ENCODE measurements around the gene CHN2.

Gene CHN2

DNA sequence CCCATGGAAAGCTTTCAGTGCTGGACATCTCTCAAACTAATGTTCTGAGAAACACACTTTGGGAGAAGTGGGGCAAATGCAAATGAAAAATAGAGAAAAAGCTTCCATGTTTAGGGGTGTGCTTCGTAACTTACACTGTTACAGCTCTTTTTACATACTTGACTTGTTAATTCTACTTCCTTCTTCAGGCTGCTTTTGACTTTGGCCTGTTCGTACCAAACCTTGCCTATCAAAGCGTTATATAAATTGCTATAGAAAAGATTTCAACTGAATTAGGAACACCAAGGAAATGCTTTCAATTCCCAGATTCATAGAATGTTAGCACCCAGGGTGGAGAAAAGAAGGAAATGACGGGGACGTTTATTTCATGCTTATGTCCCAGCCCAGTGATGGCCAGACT, 228.3 kb downstream of the CHN2 start:
- no peak for DNase-seq (ENCODE audit: low read depth in 3 of 3, low spot score in 1 of 3)

GRCh38 chr7:29424295-29424983, 229.9 kb downstream of the CHN2 start:
- DNase-seq (ENCODE audit: low read depth in 3 of 3, low spot score in 1 of 3), result no peak

- DNase-seq (ENCODE audit: low read depth in 3 of 3, low spot score in 1 of 3), result no peak
Observed at GRCh38 chr7:29424984-29425309, 230.4 kb downstream of the CHN2 start.

DNA sequence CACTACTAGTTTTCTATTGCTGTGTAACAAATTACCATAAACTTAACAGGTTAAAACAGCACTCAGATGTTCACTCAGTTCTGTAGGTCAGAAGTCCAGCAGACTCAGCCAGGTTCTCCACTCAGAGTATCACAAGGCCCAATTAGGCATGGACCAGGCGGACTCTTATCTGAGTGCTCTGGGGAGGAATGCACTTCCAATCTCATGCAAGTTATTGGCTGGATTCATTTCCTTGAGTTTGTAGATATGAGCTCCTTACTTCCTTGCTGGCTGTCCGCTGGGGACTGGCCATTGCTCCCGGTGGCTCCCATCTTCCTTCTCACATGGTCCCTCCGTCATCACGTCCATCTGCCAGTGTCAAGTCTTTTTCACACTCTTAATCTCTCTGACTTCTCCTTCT, 232.0 kb downstream of the CHN2 start:
- DNase-seq (ENCODE audit: low read depth in 3 of 3, low spot score in 1 of 3), result no peak

DNA sequence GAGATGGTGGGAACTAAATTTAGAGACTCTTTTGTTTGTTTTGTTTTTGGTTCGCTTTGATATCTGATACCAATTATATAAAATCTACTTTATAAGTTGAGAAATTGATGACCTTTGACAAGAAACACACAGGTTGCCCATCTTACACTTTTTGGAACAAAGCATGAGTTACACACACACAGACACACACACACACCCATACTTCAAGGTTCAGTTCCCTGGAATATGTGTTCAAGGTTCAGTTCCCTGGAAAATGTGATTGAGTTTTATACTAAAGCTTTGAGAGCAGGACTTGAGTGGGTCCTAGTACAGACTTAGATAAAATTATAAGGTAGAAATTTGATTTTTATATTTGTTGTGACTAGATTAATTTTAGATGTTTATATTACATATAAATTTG, 234.8 kb downstream of the CHN2 start:
- DNase-seq (ENCODE audit: low read depth in 3 of 3, low spot score in 1 of 3), result no peak

- no peak for DNase-seq (ENCODE audit: low read depth in 3 of 3, low spot score in 1 of 3)
Observed at GRCh38 chr7:29430279-29430949, 235.8 kb downstream of the CHN2 start.

DNA sequence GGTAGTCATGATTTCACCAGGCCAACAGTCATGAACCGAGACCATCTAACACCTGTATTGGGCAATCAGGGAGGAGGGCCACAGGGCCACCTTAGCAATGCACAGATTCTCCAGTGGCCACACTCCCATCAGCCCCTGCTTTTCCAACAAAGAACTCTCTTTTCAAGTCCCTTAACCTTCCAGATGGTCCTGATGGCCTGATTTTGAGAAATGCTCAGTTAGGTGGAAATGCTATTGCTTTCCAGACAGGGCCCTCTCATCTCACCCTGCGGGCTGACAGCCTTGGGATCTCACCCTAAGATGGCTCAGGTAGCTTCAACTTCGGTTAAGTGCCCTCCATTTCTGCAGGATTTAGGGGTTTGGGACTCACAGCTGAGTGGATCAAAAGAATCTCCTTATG, 237.1 kb downstream of the CHN2 start:
- DNase-seq (ENCODE audit: low read depth in 3 of 3, low spot score in 1 of 3), result no peak

DNA sequence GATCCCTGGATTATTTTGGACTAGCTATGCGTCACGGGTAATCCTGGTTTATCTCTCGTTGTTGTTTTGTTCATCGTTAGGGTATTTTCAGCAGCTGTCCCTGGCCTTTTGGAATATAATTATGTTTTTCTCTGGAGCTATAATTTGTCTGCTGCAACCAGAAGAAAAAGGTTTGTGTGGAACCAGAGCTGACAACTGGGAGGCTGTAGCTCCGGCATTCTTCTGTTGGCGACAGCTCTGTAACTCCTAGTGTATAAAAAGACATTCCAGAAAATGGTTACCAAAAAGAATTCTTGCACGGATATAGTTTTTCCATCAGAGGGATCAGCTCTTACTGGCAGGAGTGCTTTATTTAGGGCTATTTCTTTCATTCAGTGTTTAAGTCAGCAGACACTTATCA, 238.1 kb downstream of the CHN2 start:
- no peak for DNase-seq (ENCODE audit: low read depth in 3 of 3, low spot score in 1 of 3)

DNA sequence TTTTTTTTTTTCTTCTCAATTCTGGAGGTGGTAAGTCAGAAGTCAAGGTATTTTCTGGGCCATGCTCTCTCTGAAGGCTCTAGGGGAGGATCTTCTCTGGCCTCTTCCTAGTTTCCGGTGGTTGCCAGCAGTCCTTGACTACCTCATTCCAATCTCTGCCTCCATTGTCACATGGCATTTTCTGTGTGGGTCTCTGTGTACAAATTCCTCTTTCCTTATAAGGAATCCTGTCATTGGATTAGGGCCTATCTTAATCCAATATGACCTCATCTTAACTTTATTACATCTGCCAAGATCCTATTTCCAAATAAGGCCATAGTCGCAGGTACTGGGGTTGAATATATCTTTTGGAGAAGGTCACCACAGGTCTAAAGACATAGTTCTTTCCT, 239.8 kb downstream of the CHN2 start:
- no peak for DNase-seq (ENCODE audit: low read depth in 3 of 3, low spot score in 1 of 3)

DNA sequence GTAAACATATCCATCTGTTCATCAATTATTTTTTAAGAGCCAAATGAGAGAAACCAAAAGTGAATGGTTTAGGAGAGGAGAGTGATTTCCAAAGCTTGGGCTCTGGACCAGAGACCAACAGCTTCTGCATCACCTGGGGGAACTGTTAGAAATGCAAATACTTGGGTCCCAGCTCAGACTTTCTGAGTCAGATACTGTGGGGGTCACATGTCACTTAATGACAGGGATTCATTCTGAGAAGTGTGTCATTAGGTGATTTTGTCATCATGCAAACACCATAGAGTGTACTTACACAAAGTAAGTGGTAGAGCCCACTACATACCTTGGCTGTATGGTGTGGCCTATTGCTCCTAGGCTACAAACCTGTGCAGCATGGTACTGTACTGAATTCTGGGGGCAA, 240.6 kb downstream of the CHN2 start:
- no peak for DNase-seq (ENCODE audit: low read depth in 3 of 3, low spot score in 1 of 3)

DNA sequence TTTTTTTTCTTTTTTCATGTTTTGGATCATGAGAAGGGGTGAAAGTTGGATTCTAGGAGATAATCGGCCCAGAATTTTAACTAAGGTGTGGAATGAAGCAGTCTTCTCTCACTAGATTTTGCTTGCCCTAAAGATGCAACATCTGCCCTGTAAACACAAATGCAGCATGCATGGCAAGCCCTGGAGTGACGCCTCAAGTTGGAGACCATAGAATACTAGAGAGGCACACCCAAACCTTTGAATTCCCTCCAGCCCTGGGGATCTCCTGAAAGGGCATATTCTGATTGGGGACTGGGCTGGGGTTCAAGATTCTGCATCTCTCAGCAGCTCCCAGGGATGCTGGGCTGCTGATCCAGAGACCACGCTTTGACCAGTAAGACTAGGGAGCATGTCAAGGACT, 241.3 kb downstream of the CHN2 start:
- no peak for DNase-seq (ENCODE audit: low read depth in 3 of 3, low spot score in 1 of 3)

- DNase-seq (ENCODE audit: low read depth in 3 of 3, low spot score in 1 of 3), result no peak
Observed at GRCh38 chr7:29442146-29442545, 247.6 kb downstream of the CHN2 start.

DNA sequence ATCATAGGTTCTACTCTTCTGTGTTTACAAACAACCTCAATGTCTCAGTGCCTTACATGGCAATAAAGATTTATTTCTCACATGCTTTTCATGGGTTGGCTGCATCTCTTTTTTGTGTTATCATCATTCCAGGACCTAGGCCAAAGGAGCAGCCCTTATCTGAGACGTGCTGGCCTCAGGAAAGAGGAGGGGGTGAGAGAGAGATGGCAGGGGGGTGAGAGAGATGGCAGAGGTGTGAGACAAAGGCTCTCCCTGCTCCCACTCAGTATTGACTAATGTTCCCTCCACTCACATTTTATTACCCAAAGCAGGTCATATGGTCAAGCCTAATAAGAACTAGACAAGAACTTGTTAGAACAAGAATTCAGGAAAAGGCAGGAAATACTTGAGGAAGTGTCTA, 249.0 kb downstream of the CHN2 start:
- no peak for DNase-seq (ENCODE audit: low read depth in 3 of 3, low spot score in 1 of 3)

GRCh38 chr7:29444267-29444666, 249.7 kb downstream of the CHN2 start:
- DNase-seq (ENCODE audit: low read depth in 3 of 3, low spot score in 1 of 3), result no peak

- no peak for DNase-seq (ENCODE audit: low read depth in 3 of 3, low spot score in 1 of 3)
Observed at GRCh38 chr7:29445736-29446135, 251.2 kb downstream of the CHN2 start.

DNA sequence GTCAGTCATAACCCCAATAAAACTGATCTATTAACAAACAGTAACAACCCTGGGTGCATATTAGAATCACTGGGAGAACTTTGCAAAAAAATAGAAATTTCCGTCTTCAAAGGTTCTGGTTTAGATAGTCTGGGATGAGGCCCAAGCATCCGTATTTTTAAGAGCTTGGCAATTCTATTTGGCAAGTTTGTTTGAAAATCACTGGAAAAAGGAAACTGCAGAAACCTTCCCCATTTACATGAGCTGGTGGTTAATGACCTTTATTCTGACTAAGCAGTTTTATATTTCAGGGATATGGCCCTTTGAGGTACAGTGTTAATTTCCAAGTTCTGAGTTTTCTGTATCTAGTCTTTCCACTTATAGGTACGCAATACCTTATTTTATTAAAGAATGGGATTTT, 253.3 kb downstream of the CHN2 start:
- DNase-seq (ENCODE audit: low read depth in 3 of 3, low spot score in 1 of 3), result no peak

- DNase-seq (ENCODE audit: low read depth in 3 of 3, low spot score in 1 of 3), result no peak
Observed at GRCh38 chr7:29449569-29450260, 255.1 kb downstream of the CHN2 start.

- no peak for DNase-seq (ENCODE audit: low read depth in 3 of 3, low spot score in 1 of 3)
Observed at GRCh38 chr7:29453021-29453420, 258.4 kb downstream of the CHN2 start.

DNA sequence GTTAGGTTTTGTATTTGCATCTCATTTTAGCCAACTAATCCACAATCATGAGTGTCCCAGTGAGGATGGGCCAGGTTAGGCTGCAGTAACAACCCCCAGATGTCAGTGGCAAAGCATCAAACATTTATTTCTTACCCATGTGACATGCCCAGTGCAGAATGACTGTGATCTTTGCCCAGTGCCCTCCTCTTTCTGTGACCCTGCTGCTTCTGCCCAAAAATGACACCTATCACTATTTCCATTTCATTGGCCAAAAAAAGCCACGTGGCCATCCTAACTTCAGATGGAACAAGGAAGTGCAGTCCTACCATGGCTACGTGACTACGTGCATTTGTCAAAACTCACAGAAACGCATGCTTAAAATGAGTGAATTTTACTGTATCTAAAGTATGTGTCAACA, 259.9 kb downstream of the CHN2 start:
- DNase-seq (ENCODE audit: low read depth in 3 of 3, low spot score in 1 of 3), result no peak

DNA sequence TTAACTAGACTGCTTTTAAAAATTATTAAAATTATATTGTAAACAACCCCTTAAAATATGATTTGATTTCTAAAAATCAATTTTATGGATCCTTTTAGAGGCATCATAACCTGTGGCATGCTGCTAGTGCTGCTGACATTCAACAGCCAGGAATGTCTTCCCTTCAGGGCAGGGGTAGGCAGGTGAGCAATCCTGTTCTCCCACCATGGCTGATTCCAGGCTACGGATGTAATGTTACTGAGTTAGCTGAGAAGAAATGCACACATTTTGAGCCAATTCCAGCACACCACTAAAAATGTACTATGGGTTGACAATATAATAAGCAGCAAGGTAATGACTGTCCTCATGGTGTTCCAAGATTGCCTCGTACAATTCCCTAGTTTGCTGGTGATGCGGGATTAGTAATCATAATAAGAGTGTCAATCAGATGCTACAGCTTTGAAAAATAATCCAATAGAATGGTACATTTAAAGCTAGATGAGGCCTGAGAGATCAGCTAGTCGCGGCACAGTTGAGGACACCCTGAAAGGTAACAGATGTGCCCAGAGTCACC, 260.4 kb downstream of the CHN2 start:
- DNase-seq (ENCODE audit: low read depth in 3 of 3, low spot score in 1 of 3), result no peak

GRCh38 chr7:29457141-29457561, 262.6 kb downstream of the CHN2 start:
- DNase-seq (ENCODE audit: low read depth in 3 of 3, low spot score in 1 of 3), result no peak

GRCh38 chr7:29457565-29458011, 263.0 kb downstream of the CHN2 start:
- DNase-seq (ENCODE audit: low read depth in 3 of 3, low spot score in 1 of 3), result no peak

Data from stimulated activated CD4-positive, alpha-beta T cell treated with anti-CD3 and anti-CD28 coated beads, TNF-alpha, amount 100 ng/mL, for 1 hour (primary cell).